OCI-LY1 (cell line): ENCODE results near the gene ENO3.

Experiments
- CTCF ChIP-seq: fragments of 200-600 bp; sonication (generic), shearing (Covaris generic); IDR thresholded peaks from 2 replicates; pipeline ENCODE4 v1.5.1; 2017; ENCODE audit warnings: mild to moderate bottlenecking, antibody characterized with exemption, low read length, moderate library complexity, mixed read lengths
- EZH2 ChIP-seq: fragments of 200-600 bp; sonication (generic), shearing (Covaris generic); IDR thresholded peaks from 2 replicates; pipeline ENCODE4 v1.8.0; 2017; ENCODE audit warnings: borderline replicate concordance, mixed run types, mild to moderate bottlenecking, antibody characterized with exemption, low read length, moderate library complexity, mixed read lengths

GRCh38 chr17:5002121-5002788 is 51.3 kb downstream of the ENO3 start:
- TF ChIP-seq CTCF, result no peak
- no peak for TF ChIP-seq EZH2
